Prostate gland (tissue), 2 donors: ENCODE measurements around the gene ZBTB45. TPM values are rescaled to one million over a fixed set of nuclear protein-coding genes. Genes with fewer than 3 reads are reported as not detected.
A peak's percentile ranks its signal among the peaks of the same experiment; 100 is the strongest.

ENCODE experiments used
- DNase-seq: peaks from one replicate; pipeline ENCODE4 v3.0.0-alpha.2; 2019; ENCODE audit warnings: low spot score
- H3K27ac ChIP-seq, 2 donors: fragments of 200-600 bp; sonication (generic); 2 replicates each; pipeline ENCODE4 v1.5.1; 2017 to 2019
- H3K27me3 ChIP-seq: fragments of 200-600 bp; sonication (generic); replicated peaks from 2 replicates; pipeline ENCODE4 v1.5.1; 2019; ENCODE audit not compliant: insufficient read depth
- H3K36me3 ChIP-seq, 2 donors: fragments of 200-600 bp; sonication (generic); 1 replicate in 1 of 2; 2 replicates in 1 of 2; pipeline versions ENCODE4 v1.5.1 to v1.8.1; 2017 to 2019
- H3K4me1 ChIP-seq: fragments of 200-600 bp; sonication (generic); replicated peaks from 2 replicates; pipeline ENCODE4 v1.5.1; 2019
- H3K4me3 ChIP-seq, 2 donors: fragments of 200-600 bp; sonication (generic); 2 replicates each; pipeline ENCODE4 v1.5.1; 2017 to 2019
- H3K9me3 ChIP-seq: fragments of 200-600 bp; sonication (generic); 2 replicates; pipeline ENCODE4 v1.5.1; 2017
- CTCF ChIP-seq, 4 experiments: fragments of 200-600 bp in 2 of 4; fragments of 450-650 bp in 2 of 4; sonication (generic) in 2 of 4; IDR thresholded peaks; 1 replicate in 3 of 4; 2 replicates in 1 of 4; pipeline ENCODE4 v1.5.1; 2016 to 2019; ENCODE audit warnings: antibody characterized with exemption in 4 of 4, mild to moderate bottlenecking in 2 of 4, moderate library complexity in 2 of 4
- POLR2A ChIP-seq: fragments of 450-650 bp; IDR thresholded peaks from one replicate; pipeline ENCODE4 v1.6.1; 2016; ENCODE audit warnings: antibody characterized with exemption, mild to moderate bottlenecking
- POLR2AphosphoS5 ChIP-seq: sonication (generic); formaldehyde crosslinking; IDR thresholded peaks from one replicate; pipeline ENCODE4 v1.6.1; 2017; ENCODE audit warnings: antibody characterized with exemption
- WGBS: methylation state at CpG from one replicate; pipeline ENCODE4 v1.1.5; 2018; 5-methylcytosine and 5-hydroxymethylcytosine counted together
- intact Hi-C: fragments of 100-400 bp; cut with DNase I; formaldehyde crosslinking; loops from one replicate; pipeline ENCODE4 v1.14.2; 2022
- total RNA-seq, 2 donors: library from RNA; depleted of rRNA; stranded (reverse); fragments of >200 nt; gene quantifications; one replicate each; pipeline ENCODE4 v1.1.0, GENCODE V29; 2016

Gene ZBTB45
- total RNA-seq, 2 donors from 2014 or later, result 22.0 to 24.0 TPM

DNA sequence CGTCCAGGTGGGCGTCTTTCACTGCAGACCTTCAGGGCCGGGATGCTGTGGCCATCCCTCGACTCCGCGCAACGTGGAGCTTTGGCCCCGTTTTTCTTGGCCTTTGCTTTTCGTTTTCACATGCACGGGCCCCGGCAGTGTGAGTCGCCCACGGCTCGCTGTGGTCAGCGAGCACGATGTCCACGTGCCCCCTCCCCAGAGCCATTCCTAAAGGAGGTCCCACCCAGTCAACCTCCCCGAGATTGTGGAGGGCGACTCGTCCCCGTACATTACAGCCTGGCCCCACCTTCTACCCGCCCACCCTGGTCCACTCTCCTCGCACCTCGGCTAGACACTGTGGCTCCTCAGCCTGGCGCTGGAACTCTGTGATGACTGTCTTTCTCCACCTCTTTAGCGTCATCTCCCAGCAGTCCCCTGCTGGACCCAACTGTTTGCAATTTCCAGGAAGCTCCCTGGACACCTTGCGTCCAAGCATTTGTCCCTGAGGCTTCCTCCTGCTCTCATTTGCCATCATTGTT lies 43.1 kb downstream of the ZBTB45 start:
- H3K9me3 ChIP-seq, result no peaks in the 10 kb centered on the region
- H3K36me3 ChIP-seq, result no peaks in the 10 kb centered on the region
- 1% methylated on average over 27 of the region's 27 CpGs for WGBS
- H3K4me3 ChIP-seq, result peak overlapping the region; percentile 52 to 58
- no peaks in the 10 kb centered on the region for H3K27me3 ChIP-seq
- TF ChIP-seq CTCF (IDR thresholded peaks at IDR 0.05) (no peak), POLR2AphosphoS5 (no peak), POLR2A (no peak)
- peaks cover 11% of the 10 kb centered on the region for H3K4me1 ChIP-seq
- DNase-seq, result no peak
- intact Hi-C loops, result no loop called here
- H3K27ac ChIP-seq, result peak overlapping the region; percentile 85 to 86

GRCh38 chr19:58475714-58476497 lies 43.7 kb downstream of the ZBTB45 start, which contains the start of gene ZNF446:
ZNF446 (plus strand) TSS chr19:58476352; CDS start chr19:58477219, 867 bp downstream.
- WGBS, result under 1% methylated on average over 64 of the region's 64 CpGs
- peaks cover 11% of the 10 kb centered on the region for H3K4me1 ChIP-seq
- peaks cover 0 to under 1% of the 10 kb centered on the region in 2 donors for H3K36me3 ChIP-seq
- no peaks in the 10 kb centered on the region for H3K27me3 ChIP-seq
- DNase-seq, result peak; percentile 94
- H3K4me3 ChIP-seq, result peak within 1 kb of the TSS; percentile 52 to 58
- peak within 1 kb of the TSS; percentile 85 to 86 for H3K27ac ChIP-seq
- intact Hi-C loops, result no loop called here
- TF ChIP-seq POLR2A, result peak; percentile 24
- peak in 1 of 4 experiments; percentile 13 for TF ChIP-seq CTCF (IDR thresholded peaks at IDR 0.05)
- peak; percentile 93 for TF ChIP-seq POLR2AphosphoS5
- H3K9me3 ChIP-seq, result no peaks in the 10 kb centered on the region

DNA sequence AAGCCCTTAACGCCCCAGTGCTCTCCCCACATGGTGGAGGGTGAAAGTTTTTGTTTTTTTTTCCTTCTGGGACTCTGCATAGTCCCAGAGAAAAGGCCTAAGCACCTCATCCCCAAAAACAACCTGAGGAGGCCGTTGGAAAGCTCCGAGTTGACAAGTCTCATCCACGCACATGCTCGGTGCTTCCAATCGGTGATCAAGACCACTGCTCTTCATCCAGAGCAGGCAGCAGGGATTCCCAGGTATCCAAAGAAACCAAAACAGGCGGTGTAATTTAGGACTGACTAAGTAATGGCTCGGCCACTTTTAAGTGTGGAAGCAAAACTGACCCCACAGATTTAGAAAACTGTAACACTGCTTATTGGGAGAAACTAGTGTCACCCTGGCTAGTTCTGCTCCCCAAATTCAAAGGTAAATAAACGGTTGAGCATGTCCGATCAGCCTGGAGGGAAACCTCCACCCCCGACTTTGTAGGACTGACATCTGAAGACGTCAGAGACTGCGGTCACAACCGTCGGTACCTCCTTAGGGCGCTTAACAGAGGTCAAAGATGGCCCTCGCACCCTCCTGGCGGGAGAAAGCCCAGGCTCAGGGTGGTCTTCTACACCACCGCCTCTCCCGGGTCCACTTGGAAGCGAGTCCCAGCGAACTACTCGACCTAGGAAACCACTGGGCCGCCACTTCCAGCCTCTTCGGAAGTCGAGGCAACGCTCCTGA lies 44.5 kb downstream of the ZBTB45 start:
- intact Hi-C loops, result no loop called here
- peaks cover 0 to 8% of the 10 kb centered on the region in 2 donors for H3K36me3 ChIP-seq

GRCh38 chr19:58474291-58474996 lies 45.2 kb downstream of the ZBTB45 start:
- Histone ChIP-seq H3K4me1 (peaks cover 11% of the 10 kb centered on the region), H3K27me3 (no peaks in the 10 kb centered on the region), H3K27ac (no peak overlapping the region), H3K4me3 (no peak overlapping the region), H3K9me3 (no peaks in the 10 kb centered on the region), H3K36me3 (peaks cover 5 to 10% of the 10 kb centered on the region in 2 donors)
- DNase-seq, result no peak
- intact Hi-C loops, result no loop called here
- TF ChIP-seq CTCF (IDR thresholded peaks at IDR 0.05) (no peak), POLR2A (no peak)
- WGBS, result 87% methylated on average over 12 of the region's 12 CpGs

More for the DNA sequence above, 44.5 kb downstream of the ZBTB45 start:
- WGBS, result 17% methylated on average over 27 of the region's 27 CpGs
- peak overlapping the region; percentile 52 to 58 for H3K4me3 ChIP-seq
- H3K27me3 ChIP-seq, result no peaks in the 10 kb centered on the region
- H3K4me1 ChIP-seq, result peaks cover 11% of the 10 kb centered on the region
- TF ChIP-seq CTCF (IDR thresholded peaks at IDR 0.05), result no peak
- TF ChIP-seq POLR2AphosphoS5, result no peak
- no peak for TF ChIP-seq POLR2A
- peak overlapping the region; percentile 85 to 86 for H3K27ac ChIP-seq
- DNase-seq, result no peak
- H3K9me3 ChIP-seq, result no peaks in the 10 kb centered on the region
